Measurements from ENCODE around the gene RHBG.
"Not testable (repeated sequence)": the region's sequence is repeated elsewhere in the genome, so short reads cannot be mapped to it uniquely, and the experiment has no call there.

The RHBG gene

GRCh38 chr1:156360534-156360933, 8.5 kb upstream of the RHBG start:
- DNase-seq (ENCODE audit: low read depth), result no peak

DNA sequence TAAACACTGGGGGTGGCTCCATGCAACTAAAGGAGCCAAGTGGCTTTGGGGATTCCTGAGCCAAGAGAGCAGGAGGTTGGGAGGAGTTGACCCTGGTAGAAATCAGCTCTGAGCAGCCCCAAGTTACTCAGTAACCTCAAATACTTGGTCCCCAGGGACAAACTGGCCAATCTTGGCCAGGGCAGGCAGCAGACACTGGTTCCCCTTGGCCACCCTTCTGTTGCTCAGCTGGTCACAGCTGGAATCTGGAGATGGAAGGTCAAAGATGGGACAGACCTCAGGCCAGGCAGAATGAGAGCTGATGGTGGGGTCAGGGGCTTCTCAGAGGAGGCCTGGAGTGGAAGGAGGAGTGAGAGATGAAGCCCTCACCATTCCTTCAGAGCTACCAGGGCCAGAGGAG, 3.3 kb upstream of the RHBG start:
- DNase-seq (ENCODE audit: low read depth), result no peak

- DNase-seq (ENCODE audit: low read depth), result no peak
Observed at GRCh38 chr1:156366378-156367166, 2.4 kb upstream of the RHBG start.

DNA sequence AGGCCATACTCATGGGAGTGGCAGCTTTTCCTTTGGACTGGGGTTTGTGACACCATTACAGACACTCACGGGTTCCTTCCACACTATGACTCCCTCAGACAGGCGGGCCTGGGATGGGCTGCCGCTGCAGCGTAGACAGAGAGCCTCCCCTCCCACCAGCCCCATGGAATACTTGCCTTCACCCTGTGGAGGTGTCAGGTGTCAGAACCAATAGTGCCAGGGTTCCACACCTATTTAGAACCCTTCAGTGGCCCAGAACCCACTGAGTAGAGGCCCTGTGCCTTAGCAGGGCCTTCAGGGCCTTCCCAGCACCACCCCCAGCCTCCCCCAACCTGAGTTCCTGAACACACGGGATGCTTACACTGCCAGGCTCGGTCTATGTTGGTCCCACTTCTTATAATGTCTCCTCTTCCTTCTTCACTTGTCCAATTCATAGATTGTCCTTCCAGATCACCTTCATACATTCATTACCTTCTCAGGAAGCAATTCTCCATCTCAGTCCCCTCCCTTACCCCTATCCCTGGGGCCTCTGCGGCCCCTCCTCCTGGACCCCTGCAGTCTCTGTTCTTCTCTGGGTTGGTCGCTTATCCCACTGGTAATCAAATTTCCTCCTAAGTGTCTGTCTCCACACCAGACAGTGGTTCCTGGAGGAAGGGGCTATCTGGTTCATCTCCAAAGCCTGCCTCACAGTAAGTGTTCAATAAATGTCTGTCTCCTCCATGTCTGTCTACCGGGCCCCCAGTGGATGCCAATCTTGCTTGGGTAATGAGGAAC, 1.4 kb upstream of the RHBG start:
- no peak for DNase-seq (ENCODE audit: low read depth)

- no peak for DNase-seq (ENCODE audit: low read depth)
Observed at GRCh38 chr1:156368157-156368658, 803 bp upstream of the RHBG start.

DNA sequence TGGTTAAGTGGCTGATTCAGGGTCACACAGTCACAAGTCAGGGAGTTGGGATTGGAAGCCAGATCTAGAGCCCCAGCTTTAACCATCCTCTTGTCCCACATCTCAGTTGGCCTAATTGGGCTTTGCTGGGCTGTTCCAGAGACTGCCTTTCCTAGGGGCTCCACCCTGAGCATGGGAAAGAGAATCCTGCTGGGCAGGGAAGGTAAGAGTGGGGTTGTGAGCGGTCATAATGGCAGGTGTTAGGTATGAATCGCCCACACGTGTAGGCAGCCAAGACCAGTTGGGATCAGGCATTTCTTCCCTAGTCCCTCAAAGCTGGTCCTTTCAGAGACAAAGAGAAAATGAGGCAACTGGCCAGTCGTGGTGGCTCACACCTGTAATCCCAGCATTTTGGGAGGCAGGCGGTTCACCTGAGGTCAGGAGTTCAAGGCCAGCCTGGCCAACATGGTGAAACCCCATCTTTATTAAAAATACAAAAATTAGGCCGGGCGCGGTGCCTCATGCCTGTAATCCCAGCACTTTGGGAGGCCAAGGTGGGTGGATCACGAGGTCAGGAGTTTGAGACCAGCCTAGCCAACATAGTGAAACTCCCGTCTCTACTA, 775 bp downstream of the RHBG start:
- DNase-seq (ENCODE audit: low read depth), result not testable (repeated sequence)

GRCh38 chr1:156371553-156372264, 2.7 kb downstream of the RHBG start:
- no peak for DNase-seq (ENCODE audit: low read depth)

GRCh38 chr1:156372265-156372586, 3.2 kb downstream of the RHBG start:
- no peak for DNase-seq (ENCODE audit: low read depth)

DNA sequence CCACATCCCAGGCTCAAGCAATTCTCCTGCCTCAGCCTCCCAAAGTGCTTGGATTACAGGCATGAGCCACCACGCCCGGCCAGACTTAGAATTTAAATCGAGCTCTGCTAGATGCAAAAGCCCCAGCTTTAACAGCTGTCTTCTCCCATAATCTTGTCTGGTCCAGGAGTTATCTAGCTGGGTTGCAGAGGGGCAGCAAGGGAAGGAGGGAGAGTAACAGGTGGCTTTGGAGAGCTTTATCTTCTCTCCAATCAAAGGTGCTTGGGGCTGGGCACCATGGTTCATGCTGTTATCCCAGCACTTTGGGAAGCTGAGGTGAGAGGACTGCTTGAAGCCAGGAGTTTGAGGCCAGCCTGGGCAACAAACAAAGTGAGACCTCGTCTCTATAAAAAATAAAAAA, 3.9 kb downstream of the RHBG start:
- DNase-seq (ENCODE audit: low read depth), result no peak

GRCh38 chr1:156373546-156373945, 4.5 kb downstream of the RHBG start:
- DNase-seq (ENCODE audit: low read depth), result no peak

GRCh38 chr1:156376146-156376545, 7.1 kb downstream of the RHBG start:
- no peak for DNase-seq (ENCODE audit: low read depth)

DNA sequence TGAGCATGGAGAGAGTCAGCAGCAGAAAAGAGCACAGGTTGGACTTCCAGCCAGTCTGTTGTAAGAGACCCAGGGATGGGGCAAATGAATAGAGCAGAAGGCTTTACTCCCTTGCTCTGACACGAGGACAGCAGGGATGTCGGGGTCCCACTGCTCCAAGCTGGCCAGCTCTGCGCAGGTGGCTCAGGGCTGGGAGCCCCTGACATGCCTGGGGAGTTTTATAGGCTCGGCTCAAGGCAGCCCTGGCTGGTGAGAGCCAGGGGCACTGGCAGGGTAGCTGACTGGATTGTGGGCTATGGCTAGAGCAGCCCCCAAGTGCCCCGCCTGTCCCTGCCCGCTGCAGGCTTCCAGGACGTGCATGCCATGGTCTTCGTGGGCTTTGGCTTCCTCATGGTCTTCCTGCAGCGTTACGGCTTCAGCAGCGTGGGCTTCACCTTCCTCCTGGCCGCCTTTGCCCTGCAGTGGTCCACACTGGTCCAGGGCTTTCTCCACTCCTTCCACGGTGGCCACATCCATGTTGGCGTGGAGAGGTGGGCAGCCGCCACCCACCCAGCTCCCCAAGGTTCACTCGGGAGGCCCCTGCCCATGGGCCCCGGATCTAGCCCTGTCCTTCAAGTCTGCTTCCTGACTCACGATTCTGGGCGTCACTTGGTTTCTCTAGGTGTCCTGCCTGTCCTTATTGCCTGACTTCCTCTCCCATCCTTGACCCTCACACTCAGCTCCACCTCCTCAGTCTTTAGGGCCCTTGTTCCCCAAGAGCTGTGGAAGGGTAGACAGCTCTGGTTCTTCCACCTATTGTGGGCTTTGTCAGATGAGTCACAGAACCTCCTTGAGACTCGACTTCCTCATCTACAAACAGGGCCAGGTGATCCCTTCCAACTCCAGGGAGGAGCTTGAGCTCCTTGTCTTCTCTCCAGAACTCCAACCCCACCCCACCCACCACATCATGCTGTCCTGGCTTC, 8.2 kb downstream of the RHBG start:
- no peak for DNase-seq (ENCODE audit: low read depth)

- DNase-seq (ENCODE audit: low read depth), result no peak
Observed at GRCh38 chr1:156378557-156378956, 9.5 kb downstream of the RHBG start.

- no peak for DNase-seq (ENCODE audit: low read depth)
Observed at GRCh38 chr1:156379420-156380165, 10.6 kb downstream of the RHBG start.

- DNase-seq (ENCODE audit: low read depth), result no peak
Observed at GRCh38 chr1:156382561-156382960, 13.6 kb downstream of the RHBG start.

GRCh38 chr1:156383023-156383422, 14.0 kb downstream of the RHBG start:
- peak; percentile 20 for DNase-seq (ENCODE audit: low read depth)

DNA sequence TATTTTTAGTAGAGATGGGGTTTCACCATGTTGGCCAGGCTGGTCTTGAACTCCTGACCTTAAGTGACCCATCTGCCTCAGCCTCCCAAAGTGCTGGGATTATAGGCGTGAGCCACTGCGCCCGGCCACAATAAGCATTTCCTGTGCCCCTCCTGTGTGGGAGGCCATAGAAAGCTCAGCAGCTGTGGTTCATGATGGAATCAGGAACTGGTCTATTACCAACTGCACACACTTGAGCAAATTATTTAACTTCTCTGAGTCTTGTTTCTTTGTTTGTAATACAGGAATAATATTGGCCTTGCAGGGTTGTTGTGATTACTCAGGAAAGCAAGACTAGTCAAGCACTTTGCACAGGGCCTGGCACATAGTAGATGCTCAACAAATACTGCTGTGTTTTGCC, 15.0 kb downstream of the RHBG start:
- no peak for DNase-seq (ENCODE audit: low read depth)

DNA sequence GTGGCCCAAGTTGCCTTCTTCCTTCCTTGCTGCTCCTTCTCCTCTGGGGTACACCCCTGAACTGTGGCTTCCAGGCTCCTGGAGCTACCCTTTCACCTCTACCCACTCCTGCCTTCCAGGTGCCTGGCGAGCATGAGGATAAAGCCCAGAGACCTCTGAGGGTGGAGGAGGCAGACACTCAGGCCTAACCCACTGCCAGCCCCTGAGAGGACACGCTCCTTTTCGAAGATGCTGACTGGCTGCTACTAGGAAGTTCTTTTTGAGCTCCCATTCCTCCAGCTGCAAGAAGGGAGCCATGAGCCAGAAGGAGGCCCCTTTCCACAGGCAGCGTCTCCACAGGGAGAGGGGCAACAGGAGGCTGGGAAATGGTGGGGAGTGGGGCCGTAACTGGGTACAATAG, 15.6 kb downstream of the RHBG start:
- DNase-seq (ENCODE audit: low read depth), result no peak

- DNase-seq (ENCODE audit: low read depth), result peak; percentile 58
Observed at GRCh38 chr1:156385534-156386031, 16.6 kb downstream of the RHBG start.
